Stimulated activated CD4-positive, alpha-beta T cell treated with anti-CD3 and anti-CD28 coated beads, Interleukin-4, amount 100 ng/mL, for 24 hours (primary cell): ENCODE results near the gene STPG4.
"Not testable (repeated sequence)": the region's sequence is repeated elsewhere in the genome, so short reads cannot be mapped to it uniquely, and the experiment has no call there.

Experiments used
- DNase-seq: peaks from one replicate; pipeline ENCODE4 v3.0.0-alpha.2; 2020

STPG4 gene

GRCh38 chr2:47172922-47173695, 18.0 kb upstream of the STPG4 start:
- no peak for DNase-seq

- DNase-seq, result no peak
These were observed 17.2 kb upstream of the STPG4 start for GRCh38 chr2:47172156-47172921.

GRCh38 chr2:47169784-47170183, 14.7 kb upstream of the STPG4 start:
- DNase-seq, result no peak

GRCh38 chr2:47168895-47169294, 13.8 kb upstream of the STPG4 start:
- not testable (repeated sequence) for DNase-seq

- DNase-seq, result no peak
These were observed 12.0 kb upstream of the STPG4 start for GRCh38 chr2:47167149-47167548.

GRCh38 chr2:47165001-47165555, 10.0 kb upstream of the STPG4 start:
- no peak for DNase-seq

GRCh38 chr2:47162780-47163179, 7.7 kb upstream of the STPG4 start:
- no peak for DNase-seq

- DNase-seq, result no peak
These were observed 6.4 kb upstream of the STPG4 start for GRCh38 chr2:47161475-47161874.

- no peak for DNase-seq
These were observed 5.6 kb upstream of the STPG4 start for GRCh38 chr2:47160660-47161059.

- no peak for DNase-seq
These were observed 5.1 kb upstream of the STPG4 start for GRCh38 chr2:47160211-47160610.

- DNase-seq, result no peak
These were observed 4.5 kb upstream of the STPG4 start for GRCh38 chr2:47159627-47160026.

- DNase-seq, result no peak
These were observed 3.5 kb upstream of the STPG4 start for GRCh38 chr2:47158576-47158975.

- DNase-seq, result no peak
These were observed 2.3 kb downstream of the STPG4 start for GRCh38 chr2:47152803-47153202.

GRCh38 chr2:47150175-47150574, 4.9 kb downstream of the STPG4 start:
- DNase-seq, result no peak

GRCh38 chr2:47147021-47147420, 8.1 kb downstream of the STPG4 start:
- no peak for DNase-seq

GRCh38 chr2:47145466-47145865, 9.6 kb downstream of the STPG4 start:
- DNase-seq, result no peak

- DNase-seq, result no peak
These were observed 13.6 kb downstream of the STPG4 start for GRCh38 chr2:47141520-47141919.

GRCh38 chr2:47134386-47135090, 20.6 kb downstream of the STPG4 start:
- DNase-seq, result no peak

GRCh38 chr2:47133046-47133445, 22.1 kb downstream of the STPG4 start:
- DNase-seq, result no peak

GRCh38 chr2:47129191-47129706, 25.9 kb downstream of the STPG4 start:
- no peak for DNase-seq

- DNase-seq, result no peak
These were observed 26.4 kb downstream of the STPG4 start for GRCh38 chr2:47128705-47129104.

- no peak for DNase-seq
These were observed 27.1 kb downstream of the STPG4 start for GRCh38 chr2:47127862-47128543.

- no peak for DNase-seq
These were observed 28.3 kb downstream of the STPG4 start for GRCh38 chr2:47126783-47127182.
